Small intestine (tissue), 7 donors: ENCODE measurements around the gene LSAMP. TPM values are rescaled to one million over a fixed set of nuclear protein-coding genes. Genes with fewer than 3 reads are reported as not detected.
"Not testable (repeated sequence)": the region's sequence is repeated elsewhere in the genome, so short reads cannot be mapped to it uniquely, and the experiment has no call there.

Experiments
- DNase-seq, 2 donors: peaks; one replicate each; pipeline versions ENCODE4 v3.0.0 to v3.0.0-alpha.2; 2013
- FAIRE-seq: peaks from 2 replicates; lab custom pipeline; 2012; peaks lifted over from hg19 to GRCh38; lab: Jason Lieb, UNC
- H3K27ac ChIP-seq, 3 donors: one replicate each; pipeline ENCODE4 v1.5.1; 2013; ENCODE audit warnings: low read length in 2 of 3, mild to moderate bottlenecking in 2 of 3, control low read depth in 1 of 3, inconsistent platforms in 1 of 3, low read depth in 1 of 3, moderate library complexity in 1 of 3
- H3K27me3 ChIP-seq, 3 donors: one replicate each; pipeline ENCODE4 v1.6.1; 2013; ENCODE audit warnings: low read length in 3 of 3, inconsistent platforms in 1 of 3; ENCODE audit not compliant: control insufficient read depth in 3 of 3, insufficient read depth in 3 of 3
- H3K36me3 ChIP-seq, 3 donors: one replicate each; pipeline ENCODE4 v1.6.1; 2013; ENCODE audit warnings: low read length in 3 of 3, inconsistent platforms in 1 of 3, low read depth in 1 of 3, mild to moderate bottlenecking in 1 of 3, moderate library complexity in 1 of 3; ENCODE audit not compliant: control insufficient read depth in 3 of 3, insufficient read depth in 2 of 3
- H3K4me1 ChIP-seq, 3 donors: one replicate each; pipeline ENCODE4 v1.6.1; 2013; ENCODE audit warnings: low read length in 2 of 3, inconsistent platforms in 1 of 3, low read depth in 1 of 3, mild to moderate bottlenecking in 1 of 3, moderate library complexity in 1 of 3; ENCODE audit not compliant: control insufficient read depth in 3 of 3, insufficient read depth in 2 of 3
- H3K4me3 ChIP-seq, 3 donors: one replicate each; pipeline ENCODE4 v1.5.1; 2013; ENCODE audit warnings: low read length in 3 of 3, control low read depth in 1 of 3, inconsistent platforms in 1 of 3, low read depth in 1 of 3, mild to moderate bottlenecking in 1 of 3, moderate library complexity in 1 of 3
- H3K9me3 ChIP-seq, 2 donors: one replicate each; pipeline ENCODE4 v1.6.1; 2013; ENCODE audit warnings: low read depth in 1 of 2, low read length in 1 of 2; ENCODE audit not compliant: control insufficient read depth in 2 of 2, insufficient read depth in 1 of 2
- WGBS, 3 donors: extraction: QIAGEN DNeasy Blood & Tissue Kit; methylation state at CpG; one replicate each; pipeline ENCODE4 v1.1.7; 2013; 5-methylcytosine and 5-hydroxymethylcytosine counted together
- polyA plus RNA-seq, 4 donors: library from polyadenylated mRNA; stranded (reverse) in 3 of 4; unstranded in 1 of 4; fragments of 200-250 nt in 3 of 4; fragments of 120-200 nt in 1 of 4; gene quantifications; one replicate each; pipeline versions ENCODE4 v1.2.1 to v1.2.3, GENCODE V29; 2013
- donor health status: healthy with polysubstance abuse.
- donor health status: control.
- donor health status: control.
- donor health status: Bipolar disorder and iron deficiency.
- donor health status: healthy.

The LSAMP gene
- polyA plus RNA-seq, 4 donors = 0.27 to 2.9 (median 1.8) TPM; not detected in 1

DNA sequence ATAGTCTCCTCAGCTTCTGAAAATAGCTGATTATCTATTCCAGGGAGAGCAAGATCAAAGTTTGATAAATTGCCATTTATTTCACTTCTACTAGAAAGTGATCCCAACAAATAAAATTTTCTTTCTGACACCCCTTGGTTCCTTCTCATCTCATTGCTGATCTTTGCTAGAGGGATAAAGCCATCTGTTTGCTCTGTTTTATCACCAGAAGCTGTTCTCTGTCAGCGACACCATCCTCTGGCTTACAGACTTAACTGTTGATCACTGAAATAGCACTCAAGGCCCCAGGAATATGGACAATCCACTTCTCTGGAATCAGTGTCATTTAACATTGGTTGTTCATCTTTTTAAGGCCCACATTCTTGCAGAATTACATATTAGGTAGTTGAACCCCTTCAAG is 219.0 kb downstream of the LSAMP start:
- FAIRE-seq (no peak), DNase-seq (no peak)
- Histone ChIP-seq H3K27me3 (no peaks in the 10 kb centered on the region), H3K27ac (no peak overlapping the region), H3K4me3 (no peak overlapping the region), H3K36me3 (no peaks in the 10 kb centered on the region), H3K4me1 (no peaks in the 10 kb centered on the region), H3K9me3 (no peaks in the 10 kb centered on the region)
- WGBS, 3 donors = 56 to 69% (median 58%) methylated on average over 1 of the region's 1 CpG

DNA sequence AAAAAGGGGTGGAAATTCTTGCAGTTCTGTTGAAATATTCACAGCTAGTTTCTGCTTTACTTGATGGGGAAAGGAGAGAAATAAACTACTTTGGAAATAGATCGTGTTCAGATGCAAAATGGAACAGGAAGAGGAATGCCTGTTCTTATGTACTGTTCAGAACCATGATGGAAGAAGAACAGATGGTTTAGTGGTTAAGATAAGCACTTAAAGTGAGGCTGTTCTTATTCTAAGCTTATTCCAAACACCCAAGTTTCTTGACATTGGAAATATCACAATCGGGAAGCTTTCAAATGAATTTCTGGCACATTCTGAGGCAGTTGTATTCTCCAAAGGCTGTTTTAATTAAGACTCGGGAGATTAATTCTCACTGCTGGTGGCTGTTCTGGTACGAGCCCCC is 228.5 kb downstream of the LSAMP start:
- Histone ChIP-seq H3K36me3 (no peaks in the 10 kb centered on the region), H3K27me3 (no peaks in the 10 kb centered on the region), H3K4me1 (no peaks in the 10 kb centered on the region), H3K9me3 (no peaks in the 10 kb centered on the region), H3K27ac (no peak overlapping the region), H3K4me3 (no peak overlapping the region)
- DNase-seq (no peak), FAIRE-seq (no peak)
- 57 to 70% (median 63%) methylated on average over 4 of the region's 4 CpGs for WGBS, 3 donors

DNA sequence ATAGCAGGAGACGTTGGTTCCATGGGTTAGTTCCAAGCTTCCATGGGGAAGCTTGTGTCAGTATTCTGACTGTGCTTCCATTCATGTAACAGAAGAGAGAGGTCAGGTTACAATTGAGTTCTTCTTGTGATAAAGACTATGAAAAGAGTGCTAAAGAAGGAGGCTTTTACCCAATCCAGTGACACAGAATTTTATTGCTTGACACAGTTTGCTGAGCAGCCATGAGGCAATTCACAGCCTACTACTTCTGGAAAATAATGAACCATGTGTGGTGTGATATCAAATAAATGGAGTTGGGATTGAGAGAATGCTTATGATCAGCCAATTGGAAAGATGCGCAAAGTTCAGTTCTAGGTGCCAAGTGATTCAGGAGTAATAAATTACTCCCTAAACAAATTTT is 233.4 kb downstream of the LSAMP start:
- no peak for DNase-seq
- no peaks in the 10 kb centered on the region for H3K4me1 ChIP-seq
- no peaks in the 10 kb centered on the region for H3K27me3 ChIP-seq
- H3K4me3 ChIP-seq = no peak overlapping the region
- WGBS, 3 donors = 77 to 85% (median 79%) methylated on average over 2 of the region's 2 CpGs
- no peak overlapping the region for H3K27ac ChIP-seq
- FAIRE-seq = no peak
- H3K9me3 ChIP-seq = peaks cover 0 to 5% of the 10 kb centered on the region in 2 donors
- H3K36me3 ChIP-seq = no peaks in the 10 kb centered on the region

DNA sequence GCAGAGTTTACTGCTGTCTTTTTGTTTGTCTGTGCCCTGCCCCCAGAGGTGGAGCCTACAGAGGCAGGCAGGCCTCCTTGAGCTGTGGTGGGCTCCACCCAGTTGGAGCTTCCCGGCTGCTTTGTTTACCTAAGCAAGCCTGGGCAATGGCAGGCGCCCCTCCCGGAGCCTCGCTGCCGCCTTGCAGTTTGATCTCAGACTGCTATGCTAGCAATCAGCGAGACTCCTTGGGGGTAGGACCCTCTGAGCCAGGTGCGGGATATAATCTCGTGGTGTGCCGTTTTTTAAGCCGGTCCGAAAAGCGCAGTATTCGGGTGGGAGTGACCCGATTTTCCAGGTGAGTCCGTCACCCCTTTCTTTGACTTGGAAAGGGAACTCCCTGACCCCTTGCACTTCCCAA is 236.5 kb downstream of the LSAMP start:
- not testable (repeated sequence) for H3K9me3 ChIP-seq, H3K4me3 ChIP-seq, H3K4me1 ChIP-seq, FAIRE-seq, H3K27me3 ChIP-seq, H3K36me3 ChIP-seq, DNase-seq, H3K27ac ChIP-seq
- 84 to 90% (median 89%) methylated on average over 14 to 15 of the region's 15 CpGs for WGBS, 3 donors

DNA sequence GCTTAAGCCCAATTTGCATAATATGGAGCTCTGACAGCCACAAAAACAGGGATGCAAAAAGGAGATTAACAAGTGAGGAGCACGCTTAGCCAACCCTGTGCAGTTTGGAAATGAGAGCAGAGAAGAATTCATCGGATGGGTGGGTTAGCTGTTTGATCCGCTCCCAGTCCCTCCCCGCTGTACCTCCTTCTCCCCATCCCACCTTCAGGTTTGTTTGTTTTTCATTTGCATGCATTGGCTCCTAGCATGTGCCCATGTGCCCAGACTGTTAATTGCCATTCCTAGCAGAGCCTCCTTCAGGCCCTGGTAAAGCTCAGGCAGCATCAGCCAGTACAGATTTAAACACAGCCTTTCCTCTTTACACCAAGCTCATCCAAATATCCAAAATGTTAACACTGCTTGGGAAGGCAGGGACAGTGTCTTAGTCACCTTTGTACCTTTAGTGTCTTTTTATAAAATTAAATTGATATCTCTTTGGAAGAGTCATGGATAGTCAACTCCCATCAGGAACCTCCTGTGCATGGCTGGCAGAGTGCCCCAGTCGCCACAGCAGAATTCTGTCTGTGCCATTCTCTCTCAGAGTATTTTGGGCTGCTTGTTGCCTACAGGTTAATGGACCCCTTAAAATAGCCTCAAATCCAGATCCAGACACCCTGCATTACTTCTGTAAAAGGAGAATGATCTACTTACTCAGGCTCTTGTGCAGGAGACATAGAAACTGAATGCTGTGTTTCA is 244.2 kb downstream of the LSAMP start:
- DNase-seq (no peak), FAIRE-seq (no peak)
- Histone ChIP-seq H3K36me3 (no peaks in the 10 kb centered on the region), H3K27ac (no peak overlapping the region), H3K27me3 (no peaks in the 10 kb centered on the region), H3K4me1 (no peaks in the 10 kb centered on the region), H3K9me3 (no peaks in the 10 kb centered on the region), H3K4me3 (no peak overlapping the region)
- WGBS, 3 donors = 69 to 82% (median 72%) methylated on average over 5 of the region's 5 CpGs

DNA sequence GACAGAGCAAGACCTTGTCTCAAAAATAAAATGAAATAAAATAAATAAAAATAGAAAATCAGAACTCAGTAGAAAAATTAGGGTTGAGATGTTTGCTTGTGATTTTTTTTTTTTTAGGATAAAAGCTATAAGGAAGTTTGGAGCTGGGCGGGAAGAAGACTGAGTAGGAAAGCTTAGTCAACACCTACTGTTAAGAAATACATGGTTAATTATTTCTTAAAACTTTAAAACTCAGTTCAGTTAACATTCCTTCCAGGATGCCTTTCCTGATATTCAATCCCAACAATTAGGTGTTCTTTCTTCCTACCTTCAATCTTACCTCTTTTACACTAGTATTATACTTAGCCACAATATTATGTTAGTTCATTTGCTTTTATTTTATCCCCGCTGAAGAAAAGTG is 246.2 kb downstream of the LSAMP start:
- FAIRE-seq = no peak
- no peak for DNase-seq
- H3K4me1 ChIP-seq = no peaks in the 10 kb centered on the region
- 49 to 84% (median 55%) methylated on average over 2 of the region's 2 CpGs for WGBS, 3 donors
- H3K9me3 ChIP-seq = no peaks in the 10 kb centered on the region
- H3K27ac ChIP-seq = no peak overlapping the region
- H3K36me3 ChIP-seq = no peaks in the 10 kb centered on the region
- no peak overlapping the region for H3K4me3 ChIP-seq
- H3K27me3 ChIP-seq = no peaks in the 10 kb centered on the region

DNA sequence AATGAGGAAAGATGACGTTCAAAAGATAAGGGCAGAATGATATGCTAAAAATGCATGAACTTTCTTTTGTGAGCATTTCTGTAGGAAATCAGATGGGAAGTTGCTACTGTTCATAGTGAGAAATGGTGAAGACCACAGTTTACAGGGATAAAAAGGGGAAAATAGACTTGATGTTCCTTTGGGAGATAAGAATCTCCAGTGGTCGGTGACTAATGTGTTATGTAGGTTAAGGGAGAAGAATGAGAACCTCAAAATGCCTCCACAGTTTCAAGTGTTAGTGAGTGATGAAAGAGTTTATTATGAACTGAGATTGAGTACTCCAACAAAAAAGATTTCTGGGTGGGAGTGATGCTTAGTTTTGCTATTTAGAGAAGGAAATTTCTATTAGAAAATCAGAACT is 247.2 kb downstream of the LSAMP start:
- WGBS, 3 donors = 52 to 65% (median 57%) methylated on average over 2 of the region's 2 CpGs

DNA sequence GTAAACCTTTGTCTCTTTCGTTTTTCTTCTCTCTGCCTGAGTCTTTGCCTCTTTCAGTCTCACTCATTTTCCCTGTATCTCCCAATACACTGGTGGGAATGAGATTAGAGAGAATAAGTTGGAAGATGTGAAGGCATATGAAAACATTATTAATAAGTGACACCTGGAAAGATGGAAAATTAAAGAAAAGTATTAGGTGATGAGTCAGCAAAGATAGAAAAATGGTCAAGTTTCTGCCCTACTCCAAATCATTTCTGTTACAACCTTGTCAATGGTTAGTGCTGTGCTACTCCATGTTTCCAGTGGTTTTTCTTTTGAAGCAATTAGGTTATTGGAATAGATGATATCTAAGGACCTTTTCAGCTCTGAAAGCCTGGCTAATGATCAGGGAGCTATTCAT is 252.8 kb downstream of the LSAMP start:
- Histone ChIP-seq H3K27me3 (no peaks in the 10 kb centered on the region), H3K4me3 (no peak overlapping the region), H3K27ac (no peak overlapping the region), H3K4me1 (no peaks in the 10 kb centered on the region), H3K36me3 (no peaks in the 10 kb centered on the region), H3K9me3 (no peaks in the 10 kb centered on the region)
- WGBS, 3 donors = 68 to 88% (median 75%) methylated on average over 1 of the region's 1 CpG
- FAIRE-seq = no peak
- no peak for DNase-seq

More for the DNA sequence above, 247.2 kb downstream of the LSAMP start:
- Histone ChIP-seq H3K9me3 (no peaks in the 10 kb centered on the region), H3K4me3 (no peak overlapping the region), H3K27me3 (no peaks in the 10 kb centered on the region), H3K4me1 (no peaks in the 10 kb centered on the region), H3K36me3 (no peaks in the 10 kb centered on the region), H3K27ac (no peak overlapping the region)
- DNase-seq (no peak), FAIRE-seq (no peak)

DNA sequence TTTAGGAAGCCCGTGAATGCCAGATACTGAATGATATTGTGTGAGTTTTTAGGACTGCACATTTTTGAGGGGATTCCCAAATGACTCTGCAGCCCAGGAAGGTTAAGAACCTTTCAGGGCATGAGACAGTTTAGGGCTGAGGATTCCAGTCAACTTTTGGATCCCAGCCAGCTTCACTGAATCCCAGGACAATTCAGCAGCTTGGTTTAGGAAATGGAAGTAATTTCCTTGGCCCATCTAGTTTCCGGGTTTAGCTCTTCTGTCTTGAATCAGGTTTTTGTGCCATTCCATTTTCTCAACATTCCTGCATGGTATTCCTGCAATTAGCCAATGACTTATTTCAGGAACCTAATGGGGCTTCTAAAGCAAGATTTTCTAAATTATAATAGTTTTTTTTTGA is 253.9 kb downstream of the LSAMP start:
- 67 to 82% (median 81%) methylated on average over 2 of the region's 2 CpGs for WGBS, 3 donors
- no peak overlapping the region for H3K4me3 ChIP-seq
- no peaks in the 10 kb centered on the region for H3K9me3 ChIP-seq
- DNase-seq (no peak), FAIRE-seq (no peak)
- H3K4me1 ChIP-seq = no peaks in the 10 kb centered on the region
- no peaks in the 10 kb centered on the region for H3K27me3 ChIP-seq
- H3K36me3 ChIP-seq = no peaks in the 10 kb centered on the region
- no peak overlapping the region for H3K27ac ChIP-seq
